Smooth muscle cell (in vitro differentiated cells): ENCODE results near the gene CACNA1B. TPM values are rescaled to one million over a fixed set of nuclear protein-coding genes. Genes with fewer than 3 reads are reported as not detected.

Experiments used
- DNase-seq: peaks from one replicate; lab custom pipeline; 2025; ENCODE audit not compliant: unreplicated experiment; lab: John Stamatoyannopoulos, UW
- H2AFZ ChIP-seq: fragments of 200-600 bp; sonication (generic); 2 replicates; pipeline ENCODE4 v1.6.0; 2016; ENCODE audit warnings: antibody characterized with exemption, low read depth, mild to moderate bottlenecking
- H3F3A ChIP-seq: fragments of 200-600 bp; sonication (generic); 2 replicates; pipeline ENCODE4 v1.6.0; 2017; ENCODE audit warnings: antibody characterized with exemption, low read depth
- H3K27ac ChIP-seq: fragments of 200-600 bp; sonication (generic); 2 replicates; pipeline ENCODE4 v1.5.1; 2016; ENCODE audit warnings: low read depth, mild to moderate bottlenecking
- H3K27me3 ChIP-seq: fragments of 200-600 bp; sonication (generic); 2 replicates; pipeline ENCODE4 v1.6.1; 2016; ENCODE audit warnings: low read depth, mild to moderate bottlenecking
- H3K36me3 ChIP-seq: fragments of 200-600 bp; sonication (generic); 2 replicates; pipeline ENCODE4 v1.5.1; 2016; ENCODE audit warnings: low read depth
- H3K4me1 ChIP-seq: fragments of 200-600 bp; sonication (generic); 2 replicates; pipeline ENCODE4 v1.5.1; 2016; ENCODE audit warnings: low read depth
- H3K4me2 ChIP-seq: fragments of 200-600 bp; sonication (generic); 2 replicates; pipeline ENCODE4 v1.6.0; 2016; ENCODE audit warnings: mild to moderate bottlenecking
- H3K4me3 ChIP-seq: fragments of 200-600 bp; sonication (generic); 2 replicates; pipeline ENCODE4 v1.5.1; 2016; ENCODE audit warnings: mild to moderate bottlenecking
- H3K79me2 ChIP-seq: fragments of 200-600 bp; sonication (generic); 2 replicates; pipeline ENCODE4 v1.6.0; 2016; ENCODE audit warnings: low read depth, mild to moderate bottlenecking
- H3K9ac ChIP-seq: fragments of 200-600 bp; sonication (generic); 2 replicates; pipeline ENCODE4 v1.6.0; 2016; ENCODE audit warnings: low read depth
- H3K9me3 ChIP-seq: fragments of 200-600 bp; sonication (generic); replicated peaks from 2 replicates; pipeline ENCODE4 v1.5.1; 2016; ENCODE audit warnings: low read depth
- H4K20me1 ChIP-seq: fragments of 200-600 bp; sonication (generic); 2 replicates; pipeline ENCODE4 v1.6.0; 2016; ENCODE audit warnings: low read depth
- CTCF ChIP-seq: fragments of 200-600 bp; sonication (generic); IDR thresholded peaks from 2 replicates; pipeline ENCODE4 v1.5.1; 2017; ENCODE audit warnings: borderline replicate concordance, mild to moderate bottlenecking, antibody characterized with exemption; ENCODE audit not compliant: insufficient read depth, poor library complexity, severe bottlenecking
- WGBS: methylation state at CpG from one replicate; pipeline ENCODE4 v1.1.7; 2016; ENCODE audit warnings: low lambda C conversion rate; 5-methylcytosine and 5-hydroxymethylcytosine counted together
- polyA plus RNA-seq: library from polyadenylated mRNA; unstranded; fragments of >200 nt; fragmentation: Nextera tagmentation; extraction: Ambion mirVana; gene quantifications from 2 replicates; pipeline ENCODE4 v1.2.1, GENCODE V29; 2016
- total RNA-seq: library from RNA; depleted of rRNA; stranded (reverse); fragments of >200 nt; gene quantifications from 2 replicates; pipeline ENCODE4 v1.2.3, GENCODE V29; 2014

Gene CACNA1B
- total and polyA plus RNA-seq, 2 experiments from 2014 or later, result 0.09 to 0.23 TPM

- H3K36me3 ChIP-seq, result no peaks in the 10 kb centered on the region
- H3K9ac ChIP-seq, result no peak overlapping the region
- no peaks in the 10 kb centered on the region for H3K79me2 ChIP-seq
- no peak overlapping the region for H2AFZ ChIP-seq
- 90% methylated on average over 8 of the region's 8 CpGs for WGBS
- no peak overlapping the region for H3K27ac ChIP-seq
- H3K4me2 ChIP-seq, result no peak overlapping the region
- H3F3A ChIP-seq, result no peaks in the 10 kb centered on the region
- TF ChIP-seq CTCF, result no peak
- H3K27me3 ChIP-seq, result no peaks in the 10 kb centered on the region
- no peaks in the 10 kb centered on the region for H3K9me3 ChIP-seq
- H3K4me3 ChIP-seq, result no peak overlapping the region
- no peak for DNase-seq
- no peaks in the 10 kb centered on the region for H3K4me1 ChIP-seq
- H4K20me1 ChIP-seq, result no peaks in the 10 kb centered on the region
These were observed 110.5 kb downstream of the CACNA1B start for GRCh38 chr9:137988051-137988450.

GRCh38 chr9:137988701-137989100, 111.1 kb downstream of the CACNA1B start:
- no peaks in the 10 kb centered on the region for H3K9me3 ChIP-seq
- no peak overlapping the region for H3K27ac ChIP-seq

GRCh38 chr9:137989156-137989555, 111.6 kb downstream of the CACNA1B start:
- H3K4me1 ChIP-seq, result no peaks in the 10 kb centered on the region
- H3F3A ChIP-seq, result no peaks in the 10 kb centered on the region
- H2AFZ ChIP-seq, result no peak overlapping the region
- H3K4me3 ChIP-seq, result no peak overlapping the region
- H3K9me3 ChIP-seq, result no peaks in the 10 kb centered on the region
- no peaks in the 10 kb centered on the region for H3K27me3 ChIP-seq
- H3K79me2 ChIP-seq, result no peaks in the 10 kb centered on the region
- H3K27ac ChIP-seq, result no peak overlapping the region
- no peaks in the 10 kb centered on the region for H3K36me3 ChIP-seq
- TF ChIP-seq CTCF, result no peak
- H3K9ac ChIP-seq, result no peak overlapping the region
- H4K20me1 ChIP-seq, result no peaks in the 10 kb centered on the region
- no peak overlapping the region for H3K4me2 ChIP-seq
- DNase-seq, result no peak
- WGBS, result 92% methylated on average over 7 of the region's 7 CpGs

More at GRCh38 chr9:137988701-137989100, 111.1 kb downstream of the CACNA1B start:
- no peak overlapping the region for H3K4me3 ChIP-seq
- H3K27me3 ChIP-seq, result no peaks in the 10 kb centered on the region
- no peak overlapping the region for H3K9ac ChIP-seq
- no peak for DNase-seq
- no peaks in the 10 kb centered on the region for H4K20me1 ChIP-seq
- no peak for TF ChIP-seq CTCF
- no peaks in the 10 kb centered on the region for H3K36me3 ChIP-seq
- H3F3A ChIP-seq, result no peaks in the 10 kb centered on the region
- H3K4me2 ChIP-seq, result no peak overlapping the region
- no peak overlapping the region for H2AFZ ChIP-seq
- 100% methylated on average over 1 of the region's 1 CpG for WGBS
- no peaks in the 10 kb centered on the region for H3K79me2 ChIP-seq
- H3K4me1 ChIP-seq, result no peaks in the 10 kb centered on the region

GRCh38 chr9:137989999-137990715, 112.6 kb downstream of the CACNA1B start:
- H3K4me1 ChIP-seq, result no peaks in the 10 kb centered on the region
- H3K36me3 ChIP-seq, result no peaks in the 10 kb centered on the region
- peak overlapping the region; percentile 17 for H3K4me2 ChIP-seq
- no peaks in the 10 kb centered on the region for H4K20me1 ChIP-seq
- H2AFZ ChIP-seq, result no peak overlapping the region
- no peak overlapping the region for H3K4me3 ChIP-seq
- WGBS, result 74% methylated on average over 8 of the region's 8 CpGs
- TF ChIP-seq CTCF, result no peak
- H3K27me3 ChIP-seq, result no peaks in the 10 kb centered on the region
- H3K79me2 ChIP-seq, result no peaks in the 10 kb centered on the region
- DNase-seq, result no peak
- peak overlapping the region; percentile 37 for H3K27ac ChIP-seq
- H3K9me3 ChIP-seq, result no peaks in the 10 kb centered on the region
- no peaks in the 10 kb centered on the region for H3F3A ChIP-seq
- H3K9ac ChIP-seq, result no peak overlapping the region
